ENCODE data around the gene MNS1.

DNA sequence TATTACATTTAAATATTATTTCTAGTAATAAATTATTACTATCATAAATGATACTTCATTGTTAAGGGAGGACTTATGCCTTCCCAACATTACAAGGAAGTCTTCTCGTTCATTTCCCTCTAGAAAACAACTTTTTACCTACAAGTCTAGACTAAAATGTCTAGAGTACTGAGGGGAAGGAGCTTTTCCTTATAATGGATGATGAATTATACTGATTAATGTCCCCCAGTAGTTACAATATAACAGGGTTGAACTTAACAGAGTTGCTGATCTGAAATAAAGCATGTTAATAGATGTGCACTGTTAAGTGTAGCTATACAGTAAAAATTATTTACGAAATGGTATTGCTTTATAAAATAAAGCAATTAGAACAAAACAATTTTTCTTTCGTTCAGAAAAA is 2.7 kb upstream of the MNS1 start:
- TF ChIP-seq POLR2AphosphoS5 (IDR thresholded peaks at IDR 0.05) (no peak), POLR2A (IDR thresholded peaks at IDR 0.05) (no peak)
- TF ChIP-seq, protein P1, sequence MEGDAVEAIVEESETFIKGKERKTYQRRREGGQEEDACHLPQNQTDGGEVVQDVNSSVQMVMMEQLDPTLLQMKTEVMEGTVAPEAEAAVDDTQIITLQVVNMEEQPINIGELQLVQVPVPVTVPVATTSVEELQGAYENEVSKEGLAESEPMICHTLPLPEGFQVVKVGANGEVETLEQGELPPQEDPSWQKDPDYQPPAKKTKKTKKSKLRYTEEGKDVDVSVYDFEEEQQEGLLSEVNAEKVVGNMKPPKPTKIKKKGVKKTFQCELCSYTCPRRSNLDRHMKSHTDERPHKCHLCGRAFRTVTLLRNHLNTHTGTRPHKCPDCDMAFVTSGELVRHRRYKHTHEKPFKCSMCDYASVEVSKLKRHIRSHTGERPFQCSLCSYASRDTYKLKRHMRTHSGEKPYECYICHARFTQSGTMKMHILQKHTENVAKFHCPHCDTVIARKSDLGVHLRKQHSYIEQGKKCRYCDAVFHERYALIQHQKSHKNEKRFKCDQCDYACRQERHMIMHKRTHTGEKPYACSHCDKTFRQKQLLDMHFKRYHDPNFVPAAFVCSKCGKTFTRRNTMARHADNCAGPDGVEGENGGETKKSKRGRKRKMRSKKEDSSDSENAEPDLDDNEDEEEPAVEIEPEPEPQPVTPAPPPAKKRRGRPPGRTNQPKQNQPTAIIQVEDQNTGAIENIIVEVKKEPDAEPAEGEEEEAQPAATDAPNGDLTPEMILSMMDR (IDR thresholded peaks at IDR 0.05), result no peak
